HFF-Myc (cell line): ENCODE measurements around the gene BRINP3.

ENCODE experiments used
- DNase-seq: peaks from one replicate; pipeline ENCODE4 v3.0.0-alpha.2; 2011; ENCODE audit warnings: low read depth; ENCODE audit errors: extremely low read depth
- H3K4me3 ChIP-seq: replicated peaks from 2 replicates; pipeline ENCODE4 v1.5.1; 2011; ENCODE audit warnings: low read depth, mild to moderate bottlenecking, control low read depth, low read length
- TF ChIP-seq, protein P1 (sequence below): IDR thresholded peaks from 2 replicates; pipeline ENCODE4 v1.5.1; 2012; ENCODE audit warnings: mild to moderate bottlenecking, low read depth, low read length, control low read depth; ENCODE audit errors: missing control alignments

The BRINP3 gene

DNA sequence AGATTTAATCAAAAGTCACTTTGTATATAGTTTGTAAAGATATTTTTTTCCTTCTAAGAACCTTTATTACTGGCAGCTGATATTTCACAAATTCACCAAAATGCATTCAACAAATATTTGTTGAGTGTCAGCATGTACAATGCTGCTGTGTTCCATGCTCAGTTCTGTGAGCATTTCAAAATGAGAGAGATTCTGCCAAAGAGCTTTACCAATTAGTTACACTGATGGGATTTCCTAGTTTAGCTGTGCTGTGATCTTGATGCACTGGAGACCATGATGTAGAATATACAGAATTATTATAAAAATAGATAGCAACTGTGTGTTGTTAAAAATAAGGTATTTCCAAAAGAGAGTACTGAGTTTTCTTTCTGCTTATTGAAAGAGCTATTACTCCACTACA lies 225.6 kb downstream of the BRINP3 start:
- TF ChIP-seq, protein P1, sequence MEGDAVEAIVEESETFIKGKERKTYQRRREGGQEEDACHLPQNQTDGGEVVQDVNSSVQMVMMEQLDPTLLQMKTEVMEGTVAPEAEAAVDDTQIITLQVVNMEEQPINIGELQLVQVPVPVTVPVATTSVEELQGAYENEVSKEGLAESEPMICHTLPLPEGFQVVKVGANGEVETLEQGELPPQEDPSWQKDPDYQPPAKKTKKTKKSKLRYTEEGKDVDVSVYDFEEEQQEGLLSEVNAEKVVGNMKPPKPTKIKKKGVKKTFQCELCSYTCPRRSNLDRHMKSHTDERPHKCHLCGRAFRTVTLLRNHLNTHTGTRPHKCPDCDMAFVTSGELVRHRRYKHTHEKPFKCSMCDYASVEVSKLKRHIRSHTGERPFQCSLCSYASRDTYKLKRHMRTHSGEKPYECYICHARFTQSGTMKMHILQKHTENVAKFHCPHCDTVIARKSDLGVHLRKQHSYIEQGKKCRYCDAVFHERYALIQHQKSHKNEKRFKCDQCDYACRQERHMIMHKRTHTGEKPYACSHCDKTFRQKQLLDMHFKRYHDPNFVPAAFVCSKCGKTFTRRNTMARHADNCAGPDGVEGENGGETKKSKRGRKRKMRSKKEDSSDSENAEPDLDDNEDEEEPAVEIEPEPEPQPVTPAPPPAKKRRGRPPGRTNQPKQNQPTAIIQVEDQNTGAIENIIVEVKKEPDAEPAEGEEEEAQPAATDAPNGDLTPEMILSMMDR = no peak
- no peak overlapping the region for H3K4me3 ChIP-seq
- DNase-seq = no peak

- TF ChIP-seq, protein P1 = no peak
- DNase-seq = no peak
- no peak overlapping the region for H3K4me3 ChIP-seq
These were observed 227.3 kb downstream of the BRINP3 start for GRCh38 chr1:190250368-190250767.

DNA sequence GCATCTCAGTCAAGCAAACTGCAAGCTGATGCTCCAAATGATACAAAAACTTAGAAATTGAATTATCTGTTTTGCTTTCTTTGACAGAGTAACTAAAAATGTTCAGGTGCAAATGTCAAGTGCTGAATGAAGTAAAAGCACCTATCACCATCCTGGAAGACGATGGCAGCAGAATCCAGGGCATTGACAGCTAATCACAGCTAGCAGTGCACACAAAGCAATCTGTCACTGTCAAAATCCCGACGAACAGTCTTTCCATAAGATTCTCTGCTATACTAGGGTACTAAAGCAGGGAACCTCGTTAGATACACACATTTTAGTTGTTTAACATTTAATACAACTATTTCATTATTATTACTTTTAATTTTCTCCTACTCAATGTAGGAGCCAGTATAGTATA lies 233.3 kb downstream of the BRINP3 start:
- no peak for DNase-seq
- H3K4me3 ChIP-seq = no peak overlapping the region
- TF ChIP-seq, protein P1 = no peak

- H3K4me3 ChIP-seq = no peak overlapping the region
- TF ChIP-seq, protein P1 = no peak
- no peak for DNase-seq
These were observed 234.6 kb downstream of the BRINP3 start for GRCh38 chr1:190243056-190243455.

DNA sequence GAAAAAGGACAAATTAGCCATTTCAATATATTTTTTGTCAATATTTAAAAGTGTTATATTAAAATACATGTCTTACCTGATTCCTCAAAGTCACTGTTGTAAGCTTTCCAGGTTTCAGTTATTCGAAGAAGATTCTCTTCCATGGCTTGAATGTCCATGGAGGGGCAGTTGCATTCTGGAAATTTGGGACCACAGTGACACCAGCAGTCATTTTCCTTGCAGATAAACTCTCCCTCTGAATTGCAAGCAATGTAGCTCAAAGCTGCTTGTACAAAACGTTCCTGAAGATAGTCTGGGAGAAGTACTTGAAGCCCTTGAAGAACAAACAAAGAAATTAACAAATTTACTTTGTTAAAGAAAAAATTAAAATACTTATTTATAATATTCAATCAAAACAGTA lies 251.7 kb downstream of the BRINP3 start:
- no peak overlapping the region for H3K4me3 ChIP-seq
- TF ChIP-seq, protein P1 = no peak
- no peak for DNase-seq

GRCh38 chr1:190212450-190212849 lies 265.2 kb downstream of the BRINP3 start:
- TF ChIP-seq, protein P1 = no peak
- DNase-seq = no peak
- no peak overlapping the region for H3K4me3 ChIP-seq

DNA sequence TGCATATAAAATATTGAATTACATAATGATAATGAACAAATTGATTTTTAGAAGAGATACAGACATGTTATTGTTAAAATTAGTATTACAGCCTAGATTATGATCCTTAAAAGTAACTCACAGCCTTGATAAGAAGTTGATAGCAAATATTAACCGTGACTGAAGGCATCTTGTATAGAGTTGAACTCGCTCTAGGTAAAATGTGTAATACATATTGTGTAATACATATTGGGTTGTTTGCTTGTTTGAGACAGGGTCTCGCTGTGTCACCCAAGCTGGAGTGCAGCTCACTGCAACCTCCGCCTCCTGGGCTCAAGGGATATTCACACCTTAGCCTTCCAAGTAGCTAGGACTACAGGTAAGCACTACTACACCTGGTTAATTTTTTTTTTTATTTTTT lies 269.9 kb downstream of the BRINP3 start:
- DNase-seq = no peak
- TF ChIP-seq, protein P1 = no peak
- H3K4me3 ChIP-seq = no peak overlapping the region
